Fibroblast of skin of left quadriceps (primary cell): ENCODE results near the gene FBF1.
A peak's percentile ranks its signal among the peaks of the same experiment; 100 is the strongest.
"Not testable (repeated sequence)": the region's sequence is repeated elsewhere in the genome, so short reads cannot be mapped to it uniquely, and the experiment has no call there.

Source experiments
- DNase-seq, 2 experiments: peaks; one replicate each; pipeline ENCODE4 v3.0.0-alpha.2; 2013; ENCODE audit warnings: low read depth in 2 of 2

The FBF1 gene

DNA sequence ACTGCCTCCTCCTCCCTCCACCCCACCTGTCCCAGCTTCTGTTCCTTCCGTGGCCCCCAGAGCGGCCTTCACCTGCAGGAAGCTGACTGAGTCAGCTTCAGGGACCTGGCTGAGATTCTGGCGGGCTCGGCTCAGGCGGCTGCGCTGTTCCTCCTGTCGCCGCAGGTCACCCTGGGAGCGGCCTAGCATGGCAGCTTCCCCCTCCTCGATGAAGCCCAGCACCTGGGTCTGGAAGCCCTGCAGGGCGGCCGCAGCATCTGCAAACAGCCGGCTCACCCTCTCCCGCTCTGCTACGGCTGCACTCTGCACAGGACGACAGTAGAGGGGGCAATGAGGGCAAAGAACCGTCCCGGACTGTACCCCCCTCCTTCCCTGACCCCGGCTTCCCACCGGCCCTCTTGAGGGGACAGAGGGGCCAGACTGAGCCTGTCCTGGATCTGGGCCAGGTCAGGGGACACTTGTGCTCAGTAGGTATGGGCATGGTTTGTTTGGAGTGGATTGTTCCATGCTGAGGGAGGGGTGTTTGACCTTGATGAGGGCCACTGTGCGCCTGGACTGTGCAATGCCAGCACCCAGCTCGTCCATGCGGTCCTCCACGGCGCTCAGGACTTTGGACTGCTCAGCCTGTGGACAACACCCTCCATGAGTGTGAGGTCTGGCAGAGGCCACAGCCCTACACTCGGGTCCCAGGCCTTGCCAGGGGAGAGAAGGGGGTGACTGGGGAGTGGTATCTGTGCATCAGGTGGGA is 64.5 kb downstream of the FBF1 start:
- no peak for DNase-seq

DNA sequence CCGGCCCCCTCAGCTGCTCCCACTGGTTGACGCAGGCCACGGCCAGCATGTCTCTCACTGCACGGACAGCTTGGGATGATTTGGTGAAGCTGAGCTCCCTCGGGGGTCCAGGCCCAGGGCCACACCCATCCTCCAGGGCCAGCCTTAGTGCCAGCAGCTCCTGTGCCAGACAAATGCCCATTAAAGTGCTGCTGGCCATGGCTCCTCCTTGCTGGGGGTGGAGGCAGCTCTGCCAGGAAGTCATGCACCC is 65.0 kb downstream of the FBF1 start:
- DNase-seq = no peak

DNA sequence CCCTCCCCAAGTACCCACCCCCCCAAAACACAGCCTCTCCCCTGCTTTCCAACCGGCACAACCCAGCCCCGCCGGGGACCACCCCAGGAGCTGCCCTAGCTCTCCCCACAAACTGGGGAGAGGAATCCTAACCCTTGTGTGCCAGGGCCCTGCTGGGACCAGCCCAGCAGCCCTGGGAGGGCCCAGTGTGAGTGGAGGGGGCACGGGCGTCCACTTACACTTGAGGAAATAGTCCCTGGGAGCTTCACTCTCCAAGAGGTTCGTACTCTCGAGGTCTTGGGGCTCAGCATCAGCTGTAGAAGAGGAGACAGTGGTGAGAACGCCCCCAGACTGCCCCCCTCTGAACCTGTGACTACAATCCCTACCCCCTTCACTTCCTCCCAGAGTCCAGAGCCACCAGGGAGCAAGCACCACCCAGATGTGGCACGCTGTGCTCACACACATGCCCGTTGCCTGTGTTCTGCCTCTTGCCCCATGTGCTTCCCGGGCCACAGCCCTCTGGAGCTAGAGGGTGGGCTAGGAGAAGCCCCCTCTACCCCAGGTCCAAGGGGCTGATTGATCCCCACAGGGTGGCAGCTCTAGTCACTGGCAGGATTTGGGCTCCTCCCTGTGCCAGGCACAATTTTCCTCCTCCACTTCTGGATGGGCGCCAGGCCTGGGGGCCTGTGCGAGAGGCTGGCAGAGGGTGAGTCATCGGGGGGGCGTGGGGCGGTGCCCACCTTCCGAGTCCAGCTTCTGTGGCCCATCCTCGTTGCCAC is 65.5 kb downstream of the FBF1 start:
- no peak for DNase-seq

DNA sequence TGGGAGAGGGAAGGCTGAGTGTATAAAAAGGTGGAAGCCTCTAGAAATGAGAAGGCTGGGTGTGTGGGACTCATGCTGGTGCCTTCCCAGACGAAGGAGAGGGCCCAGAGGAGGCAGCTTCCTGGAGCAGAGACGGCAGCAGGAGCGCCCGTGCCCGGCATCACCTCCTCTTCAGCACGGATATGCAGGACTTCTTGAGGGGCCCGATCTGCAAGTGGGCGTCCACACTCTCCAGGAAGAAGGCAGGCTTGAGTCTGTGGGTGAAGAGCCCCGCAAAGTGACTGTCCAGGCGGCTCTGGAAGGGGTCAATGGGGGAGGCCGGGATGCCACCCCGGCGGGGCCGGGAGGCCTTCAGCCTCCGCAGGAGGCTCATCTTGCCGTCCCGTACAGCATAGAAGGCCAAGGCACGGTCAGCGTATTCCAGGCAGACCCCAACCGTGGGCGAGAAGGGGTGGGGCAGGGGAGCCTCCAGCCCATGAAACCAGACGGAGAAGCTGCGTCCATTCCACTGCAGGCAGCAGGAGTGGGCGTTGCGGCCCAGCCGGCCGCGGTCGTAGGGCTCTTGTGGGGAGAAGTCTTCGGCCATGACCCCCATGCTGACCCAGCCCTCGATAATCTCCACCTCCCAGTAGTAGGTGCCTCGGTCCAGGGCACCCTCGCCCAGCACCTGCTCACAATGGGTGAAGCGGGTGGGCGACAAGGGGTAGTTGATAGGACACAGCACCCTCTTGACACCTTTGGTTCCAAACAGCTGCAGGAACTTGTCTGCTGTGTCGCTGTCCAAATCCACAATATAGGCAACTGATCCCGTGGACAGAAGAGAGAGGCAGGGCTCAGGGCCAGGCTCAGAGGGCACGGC is 66.3 kb downstream of the FBF1 start:
- DNase-seq = no peak

DNA sequence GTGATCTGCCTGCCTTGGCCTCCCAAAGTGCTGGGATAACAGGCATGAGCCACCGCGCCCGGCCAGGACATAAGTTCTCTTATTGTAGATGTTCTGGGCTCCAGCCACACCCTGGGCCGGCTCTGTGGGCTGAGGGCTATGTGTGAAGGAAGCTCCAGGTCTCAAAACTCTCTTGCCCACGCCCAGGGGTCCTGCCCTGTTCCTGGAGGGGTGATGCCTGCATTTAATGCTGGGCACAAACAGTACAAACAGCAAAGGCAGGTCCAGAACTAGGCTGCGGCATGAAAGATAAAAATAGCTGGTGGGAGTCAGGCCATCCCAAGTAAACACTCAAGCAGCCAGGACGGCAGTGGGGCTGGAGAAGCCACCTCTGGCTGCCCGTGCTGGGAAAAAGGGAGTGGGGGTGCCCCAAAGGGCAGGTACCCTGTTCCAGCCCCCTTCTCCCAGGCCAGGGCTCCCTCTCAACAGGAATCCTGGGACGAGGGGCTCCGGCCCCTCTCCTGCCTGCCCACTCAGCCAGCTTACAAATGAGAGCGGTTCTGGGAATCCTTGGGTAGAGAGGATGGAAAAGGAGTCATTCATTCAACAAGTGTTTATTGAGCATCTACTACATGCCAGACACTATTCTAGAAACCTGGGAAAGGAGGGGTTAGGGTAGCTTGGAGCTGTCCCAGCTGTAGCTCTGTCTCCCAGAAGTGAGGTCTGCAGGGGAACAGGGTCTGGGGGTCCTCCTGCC is 67.1 kb downstream of the FBF1 start:
- no peak for DNase-seq

DNA sequence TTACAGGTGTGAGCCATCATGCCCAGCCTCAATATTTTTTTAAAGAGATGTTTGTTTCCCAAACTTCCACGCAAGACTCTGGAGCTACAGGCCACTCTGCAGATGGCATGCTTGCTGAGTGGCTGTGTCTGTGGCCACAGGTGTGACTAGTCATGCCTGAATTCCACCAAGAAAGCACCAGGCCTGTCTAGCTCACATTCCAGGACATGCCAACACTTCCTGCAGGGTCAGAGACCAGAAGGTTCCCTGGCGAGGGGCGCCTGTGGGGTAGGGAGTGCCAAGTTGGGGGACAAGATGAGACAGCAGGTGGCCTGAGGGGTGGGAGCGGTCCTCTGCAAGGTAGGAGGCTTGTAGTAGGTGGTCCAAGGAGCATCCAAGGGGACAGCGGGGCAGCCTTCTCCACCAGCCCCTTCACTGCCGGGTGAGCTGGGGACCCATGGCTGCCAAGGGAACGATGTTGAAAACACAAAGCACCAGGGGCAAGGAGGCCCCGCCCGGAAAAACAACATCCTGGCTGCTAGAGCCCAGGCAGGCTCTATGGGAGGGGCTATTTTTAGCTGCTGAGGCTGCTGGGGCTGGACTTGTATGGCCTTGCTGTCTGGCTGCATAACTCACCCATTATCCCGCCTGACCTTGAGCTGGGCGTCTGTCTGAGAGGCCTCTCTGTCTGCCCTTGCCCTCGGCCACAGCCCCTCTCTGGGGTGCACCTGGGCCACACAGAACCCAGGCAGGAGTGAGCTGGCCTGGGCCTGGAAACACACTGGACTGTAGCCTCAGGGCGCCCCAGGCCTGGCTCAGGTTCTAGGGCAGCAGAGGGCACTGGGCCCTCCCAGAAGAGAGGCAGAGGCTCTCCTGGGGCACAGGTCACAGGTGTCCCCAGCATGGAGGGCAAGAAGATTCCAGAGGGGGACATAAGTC is 68.1 kb downstream of the FBF1 start:
- DNase-seq = no peak

DNA sequence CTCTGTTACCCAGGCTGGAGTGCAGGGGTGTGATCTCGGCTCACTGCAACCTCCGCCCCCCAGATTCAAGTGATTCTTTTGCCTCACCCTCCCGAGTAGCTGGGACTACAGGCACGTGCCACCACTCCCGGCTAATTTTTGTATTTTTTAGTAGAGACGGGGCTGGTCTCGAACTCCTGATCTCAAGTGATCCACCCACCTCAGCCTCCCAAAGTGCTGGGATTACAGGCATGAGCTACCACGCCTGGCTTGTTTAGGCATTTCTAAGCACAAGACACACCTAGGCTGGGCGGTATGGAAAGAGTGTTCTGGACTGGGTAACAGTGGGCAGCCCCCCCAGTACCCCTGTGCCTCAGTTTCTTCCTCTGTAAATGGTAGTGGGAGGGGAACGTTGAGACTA is 70.6 kb downstream of the FBF1 start:
- DNase-seq = not testable (repeated sequence)

DNA sequence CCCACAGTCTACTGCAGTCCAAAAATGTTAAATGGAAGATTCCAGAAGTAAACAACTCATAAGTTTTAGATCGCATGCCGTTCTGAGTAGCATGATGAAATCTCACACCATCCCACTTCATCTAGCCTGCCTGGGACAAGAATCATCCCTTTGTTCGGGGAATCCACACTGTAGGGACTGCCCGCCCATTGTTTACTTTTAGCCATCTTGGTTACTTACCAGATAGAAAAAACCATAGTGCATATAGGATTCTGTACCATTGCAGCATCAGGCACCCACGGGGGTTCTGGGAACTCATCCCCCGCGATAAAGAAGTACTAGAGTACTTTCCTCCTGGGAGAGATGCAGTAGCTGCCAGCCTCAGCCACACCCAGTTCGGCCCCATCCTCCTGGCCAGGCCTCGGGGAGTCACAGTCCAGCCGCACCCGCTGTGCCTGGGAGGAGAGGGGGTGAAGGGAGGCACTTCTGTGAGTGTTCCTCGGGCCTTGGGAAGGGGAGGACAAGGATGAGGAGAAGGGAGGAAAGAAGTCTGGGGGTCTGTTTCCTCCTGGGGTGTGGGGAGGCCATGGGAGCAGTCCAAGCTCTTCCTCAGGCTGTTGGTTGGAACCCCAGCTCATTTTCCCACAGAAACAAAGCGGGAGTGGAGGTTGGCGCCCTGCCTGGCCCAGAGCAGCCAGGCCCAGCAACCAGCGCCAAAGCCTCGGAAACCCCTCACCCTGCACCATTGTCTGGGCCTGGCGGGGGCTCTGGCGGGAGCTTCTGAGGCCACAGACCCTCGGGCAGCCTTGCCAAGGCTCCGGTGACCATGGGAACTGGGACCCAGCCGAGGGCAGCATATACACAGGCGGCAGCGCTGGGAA is 71.3 kb downstream of the FBF1 start:
- DNase-seq = no peak

DNA sequence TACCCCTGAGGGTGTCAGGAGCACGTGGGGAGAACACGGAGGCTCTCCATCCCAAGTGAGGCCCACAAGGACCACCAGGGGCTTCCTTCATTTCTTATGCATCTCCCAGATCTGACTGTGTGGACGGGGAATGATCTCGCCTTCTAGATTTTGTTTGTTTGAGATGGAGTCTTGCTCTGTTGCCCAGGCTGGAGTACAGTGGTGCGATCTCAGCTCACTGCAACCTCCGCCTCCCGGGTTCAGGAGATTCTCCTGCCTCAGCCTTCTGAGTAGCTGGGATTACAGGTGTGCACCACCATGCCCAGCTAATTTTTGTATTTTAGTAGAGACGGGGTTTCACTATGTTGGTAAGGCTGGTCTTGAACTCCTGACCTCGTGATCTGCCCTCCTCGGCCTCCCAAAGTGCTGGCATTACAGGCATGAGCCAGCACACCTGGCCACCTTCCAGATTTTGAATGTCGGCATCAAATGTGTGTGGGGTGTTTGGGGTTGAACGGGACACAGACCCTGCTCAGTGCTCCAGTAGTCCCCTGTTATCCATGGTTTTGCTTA is 72.0 kb downstream of the FBF1 start:
- not testable (repeated sequence) for DNase-seq

DNA sequence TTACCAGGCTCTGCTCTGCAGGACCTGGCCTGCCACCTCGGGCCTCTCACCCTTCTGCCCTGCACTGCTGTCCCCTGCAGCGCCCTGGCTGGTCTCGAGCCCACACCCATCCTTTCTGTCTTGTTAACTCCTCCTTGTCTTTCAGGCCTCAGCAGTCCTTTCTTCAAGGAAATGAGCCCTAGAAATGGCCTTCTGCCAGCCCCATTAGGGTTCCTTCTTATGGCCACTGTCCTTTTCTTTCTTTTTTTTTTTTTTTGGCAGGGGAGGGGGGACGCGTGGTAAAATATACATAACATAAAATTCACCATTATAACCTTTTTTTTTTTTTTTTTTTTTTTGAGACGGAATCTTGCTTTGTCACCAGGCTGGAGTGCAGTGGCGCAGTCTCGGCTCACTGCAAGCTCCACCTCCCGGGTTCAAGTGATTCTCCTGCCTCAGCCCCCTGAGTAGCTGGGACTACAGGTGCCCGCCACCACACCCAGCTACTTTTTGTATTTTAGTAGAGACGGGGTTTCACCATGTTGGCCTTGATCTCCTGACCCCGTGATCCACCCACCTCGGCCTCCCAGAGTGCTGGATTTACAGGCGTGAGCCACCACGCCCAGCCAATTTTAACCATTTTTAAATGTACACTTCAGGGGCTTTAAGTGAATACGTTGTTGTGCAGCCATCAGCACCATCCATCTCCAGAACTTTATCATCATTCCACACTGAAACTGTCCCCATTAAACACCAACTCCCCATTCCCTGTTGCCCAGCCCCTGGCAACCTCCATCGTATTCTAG is 75.2 kb downstream of the FBF1 start:
- DNase-seq = not testable (repeated sequence)

DNA sequence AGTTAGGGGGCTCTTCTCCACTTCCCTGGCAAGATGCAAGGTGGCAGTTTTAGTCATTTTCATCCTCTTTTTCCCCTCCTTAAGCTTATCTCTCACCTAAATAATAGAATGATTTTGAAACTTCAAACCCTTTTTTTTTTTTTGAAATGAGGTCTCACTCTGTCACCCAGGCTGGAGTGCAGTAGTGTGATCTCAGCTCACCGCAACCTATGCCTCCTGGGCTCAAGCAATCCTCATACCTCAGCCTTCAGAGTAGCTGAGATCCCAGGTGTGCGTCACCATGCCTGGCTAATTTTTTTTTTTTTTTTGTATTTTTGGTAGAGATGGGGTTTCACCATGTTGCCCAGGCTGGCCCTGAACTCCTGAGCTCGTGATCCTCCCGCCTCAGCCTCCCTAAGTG is 76.0 kb downstream of the FBF1 start:
- DNase-seq = not testable (repeated sequence)

DNA sequence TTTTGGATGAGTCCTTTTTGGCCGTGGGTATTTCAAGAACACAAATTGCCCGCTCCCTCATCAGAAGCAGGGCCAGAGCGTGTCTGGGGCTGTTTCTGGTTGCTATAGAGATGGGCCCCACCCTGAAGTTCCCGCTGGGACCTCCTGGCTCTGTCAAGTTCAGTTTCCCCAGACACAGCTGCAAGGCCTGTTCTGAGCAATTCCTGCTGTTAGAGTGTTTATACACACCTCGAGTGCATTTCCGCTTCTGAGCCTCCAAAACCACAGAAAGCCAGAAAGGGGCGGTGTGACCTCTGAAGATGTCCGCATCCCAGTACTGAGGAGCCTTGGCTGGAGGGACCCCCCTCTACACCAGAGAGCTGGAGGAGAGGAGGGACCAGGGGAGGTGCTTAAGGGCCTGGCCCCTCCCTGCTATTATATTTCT is 76.4 kb downstream of the FBF1 start:
- peak in 1 of 2 experiments; percentile 36 for DNase-seq

DNA sequence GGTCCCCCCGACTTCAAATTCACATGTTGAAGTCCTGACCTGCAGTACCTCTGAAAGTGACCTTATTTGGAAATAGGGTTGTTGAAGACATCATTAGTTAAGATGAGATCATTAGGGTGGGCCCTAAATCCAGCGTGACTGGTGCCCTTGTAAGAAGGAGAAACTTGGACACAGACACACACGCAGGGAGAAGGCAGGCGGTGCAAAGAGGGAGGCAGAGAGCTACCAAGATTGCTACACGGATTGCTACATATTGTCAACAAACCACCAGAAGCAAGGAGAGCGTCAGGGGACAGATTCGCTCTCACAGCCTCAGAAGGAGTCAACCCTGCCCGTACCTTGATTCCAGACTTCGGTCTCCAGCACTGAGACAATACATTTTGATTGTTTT is 78.9 kb downstream of the FBF1 start:
- no peak for DNase-seq
